ENCODE measurements around the gene AHNAK.

Gene AHNAK

DNA sequence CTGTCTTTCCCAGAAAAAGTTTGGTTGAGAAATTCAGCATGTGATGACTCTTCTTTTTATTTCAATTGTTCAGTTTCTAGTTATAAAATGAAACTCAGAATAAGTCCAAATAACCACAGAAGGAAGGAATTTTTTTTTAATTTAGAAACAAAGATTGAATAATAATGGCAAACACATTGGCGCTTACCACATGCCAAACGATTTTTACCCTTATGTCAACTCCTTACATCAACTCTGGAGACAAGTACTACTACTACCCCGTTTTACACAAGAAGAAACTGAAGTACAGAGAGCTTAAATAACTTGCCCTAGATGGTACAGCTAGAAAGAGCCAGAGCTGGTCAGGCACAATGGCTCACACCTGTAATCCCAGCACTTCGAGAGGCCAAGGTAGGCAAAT is 52.4 kb downstream of the AHNAK start:
- DNase-seq = no peak

DNA sequence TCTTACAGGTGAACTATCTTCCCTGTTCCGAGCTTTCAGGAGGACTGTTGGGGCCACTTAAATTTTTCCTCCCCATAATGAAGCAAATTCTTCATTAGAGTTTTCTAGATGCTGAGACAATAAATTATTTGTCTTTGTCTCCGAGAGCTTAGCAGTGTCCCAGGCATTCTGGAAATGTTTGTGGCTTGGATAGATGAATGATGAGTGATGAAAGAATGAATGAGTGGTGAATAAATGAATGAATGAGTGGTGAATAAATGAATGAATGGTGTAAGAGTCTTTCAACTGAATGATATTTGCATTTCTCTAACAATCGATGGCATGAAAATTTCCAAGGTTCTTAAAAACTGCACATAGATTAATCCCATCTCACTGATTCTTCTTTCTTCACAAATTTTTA is 52.8 kb downstream of the AHNAK start:
- no peak for DNase-seq

DNA sequence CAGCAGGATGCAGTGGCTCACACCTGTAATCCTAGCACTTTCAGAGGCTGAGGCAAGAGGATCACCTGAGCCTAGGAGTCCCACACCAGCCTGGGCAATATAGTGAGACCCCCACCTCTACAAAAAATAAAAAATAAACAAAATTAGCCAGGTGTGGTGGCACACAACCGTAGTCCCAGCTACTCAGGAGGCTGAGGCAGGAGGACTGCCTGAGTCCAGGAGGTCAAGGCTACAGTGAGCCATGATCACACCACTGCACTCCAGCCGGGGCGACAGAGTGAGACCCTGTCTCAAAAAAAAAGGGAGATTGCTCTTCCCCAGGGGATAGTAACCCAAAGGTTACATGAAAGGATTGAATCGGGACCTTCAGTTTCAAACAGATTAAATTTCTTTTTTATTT is 54.0 kb downstream of the AHNAK start:
- DNase-seq = no peak

DNA sequence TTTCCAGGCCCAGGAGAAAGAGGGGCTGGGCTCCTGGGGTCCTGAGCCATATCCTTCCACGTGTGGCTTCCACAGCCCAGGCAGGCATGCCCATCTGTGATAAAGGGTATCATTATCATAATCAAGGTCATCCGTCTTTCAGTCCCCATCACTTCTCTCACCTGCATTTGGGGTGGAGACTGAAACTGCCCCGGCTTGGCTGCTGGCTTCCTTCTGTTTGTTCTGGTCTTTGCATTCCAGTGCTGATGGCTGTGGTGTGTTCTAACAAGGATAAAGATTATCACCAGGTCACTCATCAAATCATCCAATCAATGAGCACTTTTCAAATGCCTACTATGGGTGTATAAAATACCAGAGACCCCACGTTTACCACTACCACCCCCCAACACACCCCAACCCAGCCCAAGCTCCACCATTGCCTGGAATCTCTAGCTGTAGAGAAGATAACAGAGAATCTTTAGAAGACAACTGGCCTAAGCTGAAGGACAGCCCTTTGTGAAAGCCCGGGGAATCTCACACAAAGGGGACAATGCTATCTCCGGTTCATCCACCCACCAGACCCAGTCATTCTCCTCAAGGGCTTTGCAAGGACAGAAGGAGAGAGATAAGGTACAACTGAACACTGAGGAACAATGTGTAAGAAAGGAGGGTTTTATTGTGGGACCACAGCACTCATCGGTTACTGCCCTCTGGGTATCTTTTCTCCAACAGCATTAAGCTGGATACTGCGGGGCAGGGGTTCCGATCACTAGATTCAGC is 54.9 kb downstream of the AHNAK start:
- no peak for DNase-seq

DNA sequence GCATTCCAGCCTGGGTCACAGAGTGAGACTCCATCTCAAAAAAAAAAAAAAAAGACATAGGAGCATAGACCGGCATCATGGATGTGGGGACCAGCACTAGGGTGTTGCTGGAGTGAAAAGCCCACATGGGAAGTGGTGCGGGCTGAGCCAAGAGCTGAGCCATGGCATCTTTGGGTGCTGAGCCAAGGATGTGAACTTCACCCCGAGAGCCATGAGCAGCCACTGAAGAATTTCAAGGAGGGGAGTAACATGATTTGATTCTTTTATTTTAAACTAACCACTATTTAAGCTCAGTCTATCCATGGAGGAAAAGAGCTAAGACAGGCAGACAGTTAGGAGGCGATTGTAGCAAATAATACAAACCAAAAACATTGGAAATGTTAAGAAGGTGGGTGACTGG is 57.4 kb downstream of the AHNAK start:
- DNase-seq = no peak

DNA sequence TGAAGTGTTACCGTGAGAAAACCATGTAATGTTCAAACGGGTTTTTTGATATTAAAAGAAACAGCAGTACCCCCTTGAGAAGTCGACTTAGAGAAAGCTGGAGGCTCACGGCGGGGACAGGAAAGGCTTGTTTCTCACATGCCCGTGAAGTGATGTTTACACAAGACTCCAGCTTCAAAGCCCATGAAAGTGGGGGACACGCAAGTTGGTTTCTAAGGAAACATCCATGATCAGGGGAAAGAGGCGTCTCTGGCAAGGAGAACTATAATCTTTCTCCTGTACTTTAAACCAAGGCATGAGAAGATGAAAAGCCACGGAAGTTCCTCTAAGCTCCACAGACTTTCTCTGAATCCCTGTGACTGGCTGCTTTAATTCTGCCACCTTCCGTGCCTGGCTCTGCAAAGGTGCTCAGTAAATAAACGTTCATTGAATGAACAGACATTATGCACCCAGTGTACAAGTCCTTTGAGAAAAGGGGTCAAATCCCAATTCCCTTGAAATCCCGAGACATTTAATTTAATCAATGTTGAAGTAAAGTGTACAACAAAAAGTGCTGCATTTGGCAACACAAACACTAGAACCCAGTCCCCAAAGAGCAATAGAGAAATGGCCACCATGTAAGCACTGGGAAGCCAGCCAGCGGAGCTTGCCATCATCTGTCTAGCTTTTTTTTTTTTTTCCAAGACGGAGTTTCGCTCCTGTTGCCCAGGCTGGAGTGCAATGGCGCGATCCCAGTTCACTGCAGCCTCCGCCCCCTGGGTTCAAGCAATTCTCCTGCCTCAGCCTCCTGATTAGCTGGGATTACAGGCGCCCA is 58.7 kb downstream of the AHNAK start:
- DNase-seq = peak; percentile 19 to 43 (median 37)

DNA sequence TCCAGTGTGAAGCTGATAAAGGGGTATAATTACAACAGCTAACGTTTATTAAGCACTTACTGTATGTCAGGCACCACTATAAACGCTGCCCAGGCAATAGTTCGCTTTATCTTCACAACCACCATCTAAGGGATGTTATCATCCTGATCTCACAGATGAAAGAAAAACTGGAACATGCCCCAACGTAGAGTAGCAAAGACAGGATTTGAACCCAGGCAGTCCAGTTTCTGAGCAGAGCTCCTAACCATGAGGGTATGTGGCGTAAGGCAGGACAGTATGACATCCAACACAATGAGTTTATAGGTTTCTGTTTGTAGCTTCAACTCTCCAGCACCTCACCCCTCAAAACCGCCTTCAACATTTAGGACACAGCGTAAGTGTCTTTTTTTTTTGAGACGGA is 59.5 kb downstream of the AHNAK start:
- DNase-seq = no peak

DNA sequence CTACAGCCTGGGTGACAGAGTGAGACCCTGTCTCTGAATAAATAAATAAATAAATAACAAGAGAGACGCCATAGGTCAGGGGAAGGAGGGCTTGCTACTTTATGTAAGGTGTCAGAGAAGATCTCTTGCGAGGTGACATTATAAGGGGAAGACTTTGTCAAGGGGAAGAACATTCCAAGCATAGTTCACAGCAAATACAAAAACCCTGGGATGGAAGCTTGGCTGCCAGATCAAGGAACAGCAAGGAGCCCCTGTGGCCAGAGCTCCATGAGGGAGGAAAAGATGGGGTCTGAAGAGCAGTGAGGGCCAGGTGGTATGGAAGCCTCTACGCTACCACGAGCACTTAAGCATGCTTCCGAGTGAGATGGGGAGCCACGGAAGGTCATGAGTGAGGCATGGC is 62.3 kb downstream of the AHNAK start:
- no peak for DNase-seq

DNA sequence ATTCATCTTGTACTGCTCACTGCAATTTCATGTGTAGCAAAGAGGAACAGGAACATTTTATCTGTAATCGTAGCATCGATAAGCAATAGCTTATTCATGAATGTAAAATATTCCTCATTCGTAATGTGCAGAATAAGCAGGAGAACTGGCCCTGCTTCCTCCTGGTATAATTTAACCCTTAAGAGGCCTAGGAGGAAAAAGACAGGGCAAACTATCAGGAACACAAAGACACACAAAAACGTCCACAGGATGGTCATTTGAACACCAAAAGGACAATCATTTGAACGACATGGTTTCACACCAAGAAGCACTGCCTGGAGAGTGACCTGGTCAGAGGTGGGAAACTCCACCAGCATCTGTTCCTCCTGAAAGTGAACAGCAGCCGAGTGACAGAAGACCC is 63.9 kb downstream of the AHNAK start:
- DNase-seq = no peak

DNA sequence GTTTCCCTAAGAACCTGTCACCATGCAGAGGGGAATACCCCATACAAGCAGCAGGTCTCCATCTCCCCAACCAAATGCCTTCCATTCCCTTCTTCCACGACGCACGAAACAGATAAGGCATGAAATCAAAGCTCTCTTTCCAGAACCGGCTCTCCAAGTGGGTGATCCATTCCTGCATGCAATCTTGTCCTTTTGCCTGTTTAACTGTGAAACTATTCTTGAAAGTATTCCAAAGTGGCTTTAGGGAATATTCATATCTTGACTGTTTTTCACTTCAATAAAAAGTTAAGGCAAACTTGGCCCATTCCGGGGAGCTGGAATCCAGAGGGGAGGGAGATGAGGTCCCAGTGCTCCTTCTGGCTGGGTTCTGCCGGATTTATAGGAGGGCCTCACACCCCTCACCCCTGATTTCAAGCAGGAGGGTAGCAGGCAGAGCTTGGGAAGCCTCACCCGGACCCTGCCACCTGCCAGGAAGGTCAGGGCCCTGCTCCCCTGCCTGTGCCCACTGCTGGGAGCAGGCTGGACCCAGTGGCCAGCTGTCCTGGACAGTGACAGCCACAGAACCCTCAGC is 66.9 kb downstream of the AHNAK start:
- DNase-seq = no peak

DNA sequence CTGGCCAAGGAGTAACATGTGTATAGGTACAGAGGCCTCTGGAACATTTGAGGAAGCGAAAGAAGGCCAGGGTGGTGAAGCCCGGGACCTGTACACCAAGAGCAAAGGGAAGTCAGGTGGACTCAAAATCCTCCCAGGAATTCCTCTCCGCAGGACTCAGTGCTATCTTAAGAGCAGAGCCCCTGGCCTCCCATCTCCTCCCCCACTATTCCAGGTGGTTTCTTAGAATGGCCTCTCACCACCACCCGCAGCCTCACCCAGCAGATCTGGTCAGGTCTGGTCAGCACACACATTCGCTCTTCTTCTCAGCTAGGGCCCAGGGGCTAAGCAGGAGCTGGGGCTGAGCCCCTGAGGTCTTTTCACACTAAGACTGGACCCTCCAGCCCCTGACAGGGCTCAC is 68.7 kb downstream of the AHNAK start:
- DNase-seq = no peak

DNA sequence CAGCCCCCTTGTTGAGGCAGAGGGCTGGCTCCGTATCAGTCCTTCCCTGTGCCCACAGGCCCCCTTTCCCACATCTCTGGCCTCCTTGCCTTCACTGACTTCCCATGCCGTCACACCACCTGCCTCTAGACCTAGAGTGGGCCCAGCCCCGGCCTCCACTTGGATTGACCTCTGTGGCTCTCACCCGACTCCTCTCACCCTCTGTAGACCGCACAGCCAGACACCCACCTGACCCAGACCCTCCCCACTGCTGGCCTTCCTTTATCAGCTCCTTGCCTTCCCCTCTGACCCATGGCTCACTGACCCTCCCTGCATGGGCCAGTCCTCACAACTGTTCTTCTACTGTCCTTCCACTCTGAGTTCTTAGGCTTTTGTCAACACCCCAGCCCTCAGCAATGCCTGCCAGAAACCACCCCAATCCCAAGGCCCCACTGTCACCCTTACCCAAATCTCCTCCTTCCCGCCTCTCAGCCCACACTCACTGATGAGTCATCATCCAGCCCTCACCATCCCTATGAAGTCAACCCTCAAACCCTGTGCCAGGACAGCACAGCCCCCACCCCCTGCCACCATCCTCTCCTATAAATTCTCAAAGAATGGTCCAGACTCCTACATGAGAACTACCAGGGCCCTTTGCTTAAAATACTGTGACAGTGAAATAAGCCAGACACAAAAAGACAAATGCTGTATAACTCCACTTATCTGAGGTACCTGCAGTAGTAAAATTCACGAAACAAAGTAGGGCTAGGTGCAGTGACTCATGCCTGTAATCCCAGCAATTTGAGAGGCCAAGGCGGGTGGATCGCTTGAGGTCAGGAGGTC is 74.3 kb downstream of the AHNAK start:
- no peak for DNase-seq

DNA sequence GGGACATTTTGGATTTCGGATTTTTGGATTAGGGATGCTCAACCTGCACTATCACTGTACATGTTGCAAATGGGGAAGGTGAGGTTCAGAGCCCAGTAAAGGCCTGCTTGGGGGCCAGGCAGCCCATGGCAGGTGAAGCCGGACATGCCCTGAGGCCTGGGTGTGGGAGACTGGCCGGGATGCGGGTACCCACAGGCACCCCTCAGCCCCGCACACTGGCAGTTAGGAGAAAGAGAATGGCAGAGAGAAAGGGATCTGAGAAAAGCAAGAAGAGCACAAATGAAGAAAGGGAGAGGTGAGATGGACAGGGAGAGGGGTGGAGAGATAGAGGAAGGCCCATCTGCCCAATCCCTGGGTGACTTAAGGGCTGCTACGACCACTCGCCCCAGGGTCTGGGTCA is 75.0 kb downstream of the AHNAK start:
- DNase-seq = no peak

DNA sequence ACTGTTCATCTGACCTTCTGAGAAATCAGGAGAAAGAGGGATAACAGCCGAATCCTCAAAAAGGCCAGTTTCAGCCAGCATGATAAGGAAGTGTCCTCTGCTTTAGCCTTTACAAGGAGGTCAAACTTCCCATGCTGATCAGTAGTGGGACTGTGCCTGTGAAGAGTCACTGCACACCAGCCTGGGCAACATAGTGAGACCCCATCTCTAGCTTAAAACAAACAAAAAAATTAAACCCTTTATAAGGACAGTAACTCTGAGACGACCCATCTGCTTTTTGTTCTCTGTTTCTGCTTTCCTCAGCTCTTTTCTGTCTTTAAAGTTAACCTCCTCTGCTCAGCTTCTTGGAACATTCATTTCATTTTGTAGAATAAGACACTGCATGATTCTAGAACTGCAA is 78.0 kb downstream of the AHNAK start:
- no peak for DNase-seq

DNA sequence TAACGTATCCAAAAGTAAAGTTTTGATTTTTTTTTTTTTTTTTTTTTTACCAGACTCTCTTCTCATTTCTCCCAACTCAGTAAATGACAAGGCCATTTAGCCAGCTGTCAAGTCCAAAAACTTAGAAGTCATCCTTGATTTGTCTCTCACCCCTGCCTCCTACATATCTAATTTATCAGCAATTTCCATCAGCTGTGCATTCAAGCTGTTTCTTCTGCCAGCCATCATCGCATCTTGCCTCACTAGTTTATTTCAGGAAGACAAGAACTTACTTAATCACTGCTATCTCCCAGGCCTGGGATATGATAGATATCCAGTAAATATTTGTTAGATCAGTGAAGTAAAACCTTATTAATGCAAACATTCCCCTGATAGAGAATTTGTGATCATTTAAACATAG is 80.2 kb downstream of the AHNAK start:
- DNase-seq = no peak

DNA sequence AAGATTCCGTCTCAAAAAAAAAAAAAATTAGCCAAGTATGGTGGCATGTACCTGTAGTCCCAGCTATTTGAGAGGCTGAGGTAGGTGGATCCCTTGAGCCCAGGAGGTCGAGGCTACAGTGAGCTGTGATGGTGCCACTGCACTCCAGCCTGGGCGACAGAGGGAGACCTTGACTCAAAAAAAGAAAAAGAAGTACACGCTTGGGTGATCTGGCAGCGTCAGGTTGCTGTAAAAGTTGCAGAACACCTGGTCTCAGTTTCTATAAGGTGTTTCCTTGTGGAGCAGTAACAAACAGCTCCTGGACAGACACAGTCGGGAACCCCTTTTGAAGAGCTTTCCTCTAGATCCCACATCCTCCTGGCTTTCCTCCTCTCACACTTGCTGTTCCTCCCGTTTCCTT is 82.0 kb downstream of the AHNAK start:
- DNase-seq = no peak

DNA sequence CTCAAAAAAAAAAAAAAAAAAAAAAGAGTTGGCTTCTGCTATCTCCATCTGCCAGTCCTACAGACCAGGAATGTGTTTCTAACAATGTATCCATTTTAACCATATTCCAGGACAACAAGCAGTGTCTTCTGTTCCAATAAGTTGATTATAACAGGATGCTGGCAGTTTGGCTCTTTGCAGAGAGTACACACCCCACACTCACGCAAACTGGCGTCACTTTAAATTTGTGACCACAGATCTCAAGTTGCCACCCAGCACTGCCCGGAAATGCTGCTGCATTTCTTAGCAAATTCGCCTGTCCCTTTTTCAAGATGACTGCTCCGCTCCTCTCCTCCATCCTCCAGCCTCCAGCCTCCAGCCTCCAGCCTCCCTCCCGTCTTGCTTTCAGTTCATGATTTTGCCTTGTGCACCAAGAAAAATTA is 83.5 kb downstream of the AHNAK start:
- no peak for DNase-seq

DNA sequence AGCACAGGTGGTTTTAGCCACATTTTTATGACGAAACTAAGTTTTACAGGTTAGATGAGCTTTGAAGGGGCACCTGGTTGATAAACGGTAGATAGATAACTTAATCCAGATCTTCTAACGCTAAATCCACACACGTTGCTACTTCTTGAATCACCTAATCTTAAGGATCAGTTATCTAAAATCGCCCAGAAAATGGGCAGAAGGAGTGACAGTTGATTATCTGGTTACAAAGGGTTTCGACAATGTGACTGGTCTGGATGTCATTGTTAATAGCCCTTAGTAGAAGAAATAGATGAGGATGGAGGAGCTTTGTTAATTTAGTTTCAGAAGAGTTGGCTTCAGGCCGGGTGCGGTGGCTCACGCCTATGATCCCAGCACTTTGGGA is 84.1 kb downstream of the AHNAK start:
- no peak for DNase-seq

DNA sequence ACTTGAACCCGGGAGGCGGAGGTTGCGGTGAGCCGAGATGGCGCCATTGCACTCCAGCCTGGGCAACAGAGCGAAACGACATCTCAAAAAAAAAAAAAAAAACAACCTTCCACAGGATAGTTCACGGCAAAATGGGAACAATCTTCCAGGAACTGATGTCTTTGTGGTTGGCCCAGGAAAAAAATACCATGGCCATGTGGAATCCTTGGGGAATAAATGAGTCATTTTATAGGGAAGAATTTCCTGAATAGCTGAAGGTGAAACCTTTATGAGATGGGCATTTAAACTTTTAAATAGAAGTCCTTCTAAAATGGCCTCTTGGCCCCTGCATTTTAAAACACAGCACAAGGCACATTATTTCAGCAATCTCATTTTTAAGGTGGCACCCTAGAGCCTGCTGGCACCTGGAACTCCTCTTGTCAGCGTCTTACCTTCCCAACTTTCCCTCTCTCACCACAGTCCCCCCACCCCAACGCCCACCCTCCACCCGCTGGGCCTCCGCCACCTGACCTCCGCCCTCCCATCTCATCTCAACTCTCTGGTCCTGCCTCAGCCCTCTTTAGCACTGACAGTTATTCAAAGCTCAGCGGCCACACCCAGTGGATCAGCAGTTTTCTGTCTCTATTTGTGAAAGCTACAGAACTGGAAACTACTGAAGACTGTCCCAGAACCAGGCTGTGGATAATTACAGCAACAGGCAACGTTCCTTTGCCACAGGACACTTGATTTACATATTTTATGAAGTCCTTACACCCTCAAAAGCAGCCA is 84.7 kb downstream of the AHNAK start:
- no peak for DNase-seq

DNA sequence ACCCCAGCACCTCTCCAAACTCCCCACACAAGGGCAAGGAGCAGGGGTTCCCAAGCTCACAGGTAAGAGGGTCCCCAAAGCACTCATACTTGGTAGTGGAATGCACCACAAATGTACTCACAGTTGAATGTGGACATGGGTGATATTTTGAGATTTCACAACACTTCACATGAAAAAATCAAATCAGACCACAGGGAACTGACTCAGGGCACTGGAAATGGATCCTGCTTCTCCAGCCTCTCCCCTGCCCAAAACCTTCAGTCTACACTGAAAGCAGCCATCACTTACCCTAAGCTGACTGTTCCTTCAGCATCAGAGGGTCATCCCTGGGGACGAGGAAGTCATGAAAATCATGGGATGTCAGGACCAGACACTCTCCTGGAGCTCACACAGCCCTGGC is 87.5 kb downstream of the AHNAK start:
- no peak for DNase-seq

DNA sequence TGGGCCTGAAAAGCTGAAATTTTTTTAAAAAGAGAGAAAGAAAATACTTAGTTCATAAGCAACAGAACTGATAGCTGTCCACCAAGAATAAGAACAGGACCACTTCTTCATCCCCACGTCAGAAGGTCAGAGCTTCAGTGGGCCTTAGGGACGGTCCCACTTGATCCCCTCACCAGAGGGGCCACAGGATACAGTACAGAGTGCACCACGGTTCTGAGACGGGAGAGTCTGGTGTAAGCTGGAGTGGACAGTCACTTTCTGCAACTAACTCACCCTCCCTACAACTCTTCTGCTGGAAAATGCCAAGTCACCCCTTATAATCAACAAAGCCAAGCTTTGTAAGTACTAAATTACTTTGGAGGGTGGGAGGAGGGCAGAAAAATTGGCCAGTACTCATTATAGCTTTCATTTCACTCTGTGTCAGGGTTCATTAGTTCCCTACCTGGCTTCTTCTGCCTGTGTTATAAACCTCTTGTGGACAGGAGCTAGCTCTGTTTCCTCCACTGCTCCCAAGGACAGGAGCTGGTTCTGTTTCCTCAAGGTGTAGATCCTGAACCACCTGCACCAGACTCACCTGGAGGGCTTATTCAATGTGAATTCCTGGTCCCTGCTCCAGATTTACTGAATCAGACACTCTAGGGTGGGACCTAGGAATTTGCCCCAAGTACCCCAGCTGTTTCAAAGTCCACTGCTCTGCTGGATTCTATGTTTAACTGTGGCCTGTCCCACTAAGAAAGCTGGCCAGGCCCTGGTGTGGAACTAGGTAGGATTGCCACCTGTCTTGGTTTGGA is 88.2 kb downstream of the AHNAK start:
- DNase-seq = no peak

DNA sequence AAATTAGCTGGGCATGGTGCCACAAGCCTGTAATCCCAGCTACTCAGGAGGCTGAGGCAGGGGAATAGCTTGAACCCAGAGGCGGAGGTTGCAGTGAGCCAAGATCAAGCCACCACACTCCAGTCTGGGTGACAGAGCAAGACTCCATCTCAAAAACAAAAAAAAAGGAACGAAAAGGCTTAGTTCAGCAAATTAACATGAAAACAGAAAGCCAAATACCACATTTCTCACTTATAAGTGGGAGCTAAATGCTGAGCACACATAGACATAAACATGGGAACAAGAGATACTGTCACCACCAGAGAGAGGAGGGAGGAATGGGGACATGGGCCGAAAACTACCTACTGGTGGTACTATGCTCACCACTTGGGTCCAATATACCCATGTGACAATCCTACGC is 89.1 kb downstream of the AHNAK start:
- no peak for DNase-seq

Measured in NCI-H1417 (cell line).